Large intestine (tissue), 3 donors: Measurements from ENCODE around the gene GAREM1. TPM values are rescaled to one million over a fixed set of nuclear protein-coding genes. Genes with fewer than 3 reads are reported as not detected.

Experiments used
- DNase-seq, 2 donors: peaks; one replicate each; pipeline versions ENCODE4 v3.0.0 to v3.0.0-alpha.2; 2013
- H3K27ac ChIP-seq: one replicate; pipeline ENCODE4 v1.5.1; 2013; ENCODE audit warnings: low read length
- H3K27me3 ChIP-seq: 2 replicates; pipeline ENCODE4 v1.6.1; 2013; ENCODE audit warnings: low read length; ENCODE audit not compliant: control insufficient read depth, insufficient read depth
- H3K36me3 ChIP-seq: 2 replicates; pipeline ENCODE4 v1.6.1; 2013; ENCODE audit warnings: low read length; ENCODE audit not compliant: control insufficient read depth, insufficient read depth
- H3K4me1 ChIP-seq: one replicate; pipeline ENCODE4 v1.6.1; 2013; ENCODE audit warnings: low read length; ENCODE audit not compliant: control insufficient read depth, insufficient read depth
- H3K4me3 ChIP-seq: one replicate; pipeline ENCODE4 v1.5.1; 2013; ENCODE audit warnings: low read length
- H3K9me3 ChIP-seq: one replicate; pipeline ENCODE4 v1.6.1; 2013; ENCODE audit warnings: mild to moderate bottlenecking, low read depth, low read length, moderate library complexity; ENCODE audit not compliant: control insufficient read depth
- WGBS: methylation state at CpG from one replicate; pipeline ENCODE4 v1.1.5; 2013; ENCODE audit warnings: low lambda C conversion rate; ENCODE audit not compliant: insufficient coverage; 5-methylcytosine and 5-hydroxymethylcytosine counted together
- polyA plus RNA-seq: library from polyadenylated mRNA; unstranded; fragments of 120-200 nt; gene quantifications from one replicate; pipeline ENCODE4 v1.2.1, GENCODE V29; 2013

Gene GAREM1
- polyA plus RNA-seq, 1 donor, result 11.8 TPM

DNA sequence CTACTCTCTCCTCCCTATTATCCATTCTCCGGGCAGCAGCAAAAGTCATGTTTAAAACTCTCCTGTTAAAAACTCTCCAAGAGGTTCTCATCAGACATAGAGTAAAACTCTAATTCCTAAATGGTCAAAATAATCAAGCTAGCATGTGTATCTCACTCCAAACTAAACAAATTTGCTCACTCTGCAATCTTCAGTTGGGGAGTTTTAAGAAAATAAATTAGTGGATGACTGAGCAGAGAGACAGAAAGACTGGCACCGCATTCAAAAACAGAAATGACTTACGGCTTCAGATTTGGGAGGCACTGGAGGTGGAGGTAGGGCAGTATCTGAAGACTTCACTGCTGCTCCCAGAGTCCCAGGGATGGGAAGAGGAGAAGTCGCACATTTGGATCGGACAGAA, 183.9 kb downstream of the GAREM1 start:
- no peaks in the 10 kb centered on the region for H3K27me3 ChIP-seq
- peaks cover 19% of the 10 kb centered on the region for H3K36me3 ChIP-seq
- no peak overlapping the region for H3K27ac ChIP-seq
- H3K4me1 ChIP-seq, result no peaks in the 10 kb centered on the region
- H3K4me3 ChIP-seq, result no peak overlapping the region
- no peak for DNase-seq
- 100% methylated on average over 2 of the region's 5 CpGs for WGBS
- no peaks in the 10 kb centered on the region for H3K9me3 ChIP-seq

- no peaks in the 10 kb centered on the region for H3K27me3 ChIP-seq
- 100% methylated on average over 1 of the region's 1 CpG for WGBS
- no peak overlapping the region for H3K27ac ChIP-seq
- no peaks in the 10 kb centered on the region for H3K9me3 ChIP-seq
- H3K36me3 ChIP-seq, result peaks cover 19% of the 10 kb centered on the region
- no peak for DNase-seq
- H3K4me3 ChIP-seq, result no peak overlapping the region
- H3K4me1 ChIP-seq, result peaks cover 3% of the 10 kb centered on the region
Measured at GRCh38 chr18:32284284-32284683, 186.4 kb downstream of the GAREM1 start.

DNA sequence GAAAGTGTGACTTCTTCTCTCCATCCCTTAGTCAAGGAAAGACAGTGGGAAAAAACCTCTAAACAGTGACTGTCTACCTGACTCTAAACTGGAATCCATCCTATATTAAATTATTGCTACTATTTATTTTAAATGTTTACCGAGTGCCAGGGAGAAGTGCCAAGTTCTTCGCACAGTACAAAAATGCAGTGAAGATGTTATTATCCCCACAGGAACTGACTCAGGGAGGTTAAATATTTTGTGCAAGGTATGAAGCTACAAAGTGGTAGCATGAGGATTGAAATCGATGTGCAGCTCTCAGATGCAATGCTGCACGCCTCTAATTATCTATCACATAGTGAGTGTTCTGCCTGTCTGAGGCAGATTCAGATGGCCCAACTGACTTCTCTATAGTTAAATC, 189.8 kb downstream of the GAREM1 start:
- no peaks in the 10 kb centered on the region for H3K27me3 ChIP-seq
- H3K4me3 ChIP-seq, result no peak overlapping the region
- H3K9me3 ChIP-seq, result no peaks in the 10 kb centered on the region
- no peak overlapping the region for H3K27ac ChIP-seq
- H3K36me3 ChIP-seq, result peaks cover 4% of the 10 kb centered on the region
- WGBS, result no CpG with 5 or more reads among the region's 4 CpGs
- H3K4me1 ChIP-seq, result peaks cover 34% of the 10 kb centered on the region
- DNase-seq, result no peak

DNA sequence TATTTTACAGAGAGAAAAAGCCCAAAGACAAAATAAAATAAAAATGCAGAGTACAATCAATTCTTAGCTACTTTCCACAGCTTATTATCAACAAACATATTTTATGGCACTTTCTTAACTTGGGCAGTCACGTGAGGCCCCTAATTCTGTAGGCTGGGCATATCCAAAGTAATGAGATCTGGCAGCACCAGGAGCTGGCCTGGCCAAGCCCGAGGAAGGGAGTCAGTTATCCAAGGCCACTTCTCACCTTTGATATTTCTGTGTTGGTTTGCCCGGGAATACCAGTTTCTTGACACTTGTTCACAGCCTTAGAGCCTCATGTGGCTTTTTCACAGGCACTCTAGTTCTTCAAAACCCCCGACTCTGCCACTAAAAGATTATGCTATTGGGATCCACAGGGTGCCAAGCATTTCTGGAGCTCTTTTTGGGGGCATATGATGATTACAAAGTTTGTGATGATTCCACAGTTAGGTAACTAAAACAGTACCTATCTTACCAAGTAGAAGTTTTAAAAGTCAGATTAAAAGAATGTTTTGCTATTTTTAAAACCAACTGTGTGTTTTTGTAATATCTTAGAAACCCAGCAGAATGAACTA, 190.4 kb downstream of the GAREM1 start:
- Histone ChIP-seq H3K4me3 (no peak overlapping the region), H3K4me1 (peaks cover 36% of the 10 kb centered on the region), H3K27ac (no peak overlapping the region), H3K9me3 (no peaks in the 10 kb centered on the region), H3K27me3 (no peaks in the 10 kb centered on the region), H3K36me3 (peaks cover 2% of the 10 kb centered on the region)
- no CpG with 5 or more reads among the region's 4 CpGs for WGBS
- peak in 1 of 2 donors; percentile 31 for DNase-seq

GRCh38 chr18:32278177-32278799, 192.4 kb downstream of the GAREM1 start:
- peak; percentile 49 to 88 for DNase-seq
- Histone ChIP-seq H3K36me3 (no peaks in the 10 kb centered on the region), H3K27ac (peak overlapping the region; percentile 79), H3K4me1 (peaks cover 36% of the 10 kb centered on the region), H3K27me3 (no peaks in the 10 kb centered on the region), H3K4me3 (no peak overlapping the region), H3K9me3 (no peaks in the 10 kb centered on the region)
- 35% methylated on average over 3 of the region's 4 CpGs for WGBS

DNA sequence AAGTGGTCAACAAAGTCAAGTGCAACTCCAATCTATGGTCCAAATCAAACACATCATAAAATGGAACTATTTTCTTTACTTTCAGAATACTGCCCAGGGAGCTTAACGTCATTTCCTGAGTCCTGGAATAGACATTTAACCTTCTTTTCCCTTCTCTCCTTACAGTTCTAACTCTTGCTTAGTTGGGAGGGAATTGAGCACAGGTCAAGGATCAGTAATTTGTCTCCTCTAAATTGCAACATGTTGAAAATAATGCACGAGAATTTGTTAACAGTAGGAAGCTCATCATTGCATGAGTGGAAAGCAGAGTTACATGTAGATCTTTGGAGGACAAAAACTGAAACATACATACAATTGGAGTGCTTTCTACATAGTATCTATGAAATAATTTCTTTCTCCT, 193.1 kb downstream of the GAREM1 start:
- DNase-seq, result peak in 1 of 2 donors; percentile 52
- Histone ChIP-seq H3K4me1 (peaks cover 36% of the 10 kb centered on the region), H3K27me3 (no peaks in the 10 kb centered on the region), H3K9me3 (no peaks in the 10 kb centered on the region), H3K4me3 (no peak overlapping the region), H3K27ac (peak overlapping the region; percentile 79), H3K36me3 (no peaks in the 10 kb centered on the region)
- 0% methylated on average over 1 of the region's 2 CpGs for WGBS

GRCh38 chr18:32276906-32277305, 193.8 kb downstream of the GAREM1 start:
- Histone ChIP-seq H3K36me3 (no peaks in the 10 kb centered on the region), H3K4me3 (no peak overlapping the region), H3K9me3 (no peaks in the 10 kb centered on the region), H3K27me3 (no peaks in the 10 kb centered on the region), H3K27ac (peak overlapping the region; percentile 79), H3K4me1 (peaks cover 37% of the 10 kb centered on the region)
- no peak for DNase-seq
- WGBS, result 100% methylated on average over 1 of the region's 4 CpGs

GRCh38 chr18:32276256-32276655, 194.4 kb downstream of the GAREM1 start:
- Histone ChIP-seq H3K9me3 (no peaks in the 10 kb centered on the region), H3K4me1 (peaks cover 39% of the 10 kb centered on the region), H3K4me3 (no peak overlapping the region), H3K27me3 (no peaks in the 10 kb centered on the region), H3K36me3 (no peaks in the 10 kb centered on the region), H3K27ac (peak overlapping the region; percentile 79)
- WGBS, result no CpG with 5 or more reads among the region's 2 CpGs
- DNase-seq, result peak in 1 of 2 donors; percentile 48

GRCh38 chr18:32275221-32275620, 195.5 kb downstream of the GAREM1 start:
- H3K36me3 ChIP-seq, result peaks cover under 1% of the 10 kb centered on the region
- H3K9me3 ChIP-seq, result no peaks in the 10 kb centered on the region
- H3K27ac ChIP-seq, result peak overlapping the region; percentile 41
- peaks cover 38% of the 10 kb centered on the region for H3K4me1 ChIP-seq
- H3K4me3 ChIP-seq, result no peak overlapping the region
- H3K27me3 ChIP-seq, result no peaks in the 10 kb centered on the region
- peak in 1 of 2 donors; percentile 67 for DNase-seq
- WGBS, result no CpG with 5 or more reads among the region's 8 CpGs

- Histone ChIP-seq H3K36me3 (peaks cover 4% of the 10 kb centered on the region), H3K4me1 (peaks cover 36% of the 10 kb centered on the region), H3K27ac (no peak overlapping the region), H3K4me3 (no peak overlapping the region), H3K27me3 (no peaks in the 10 kb centered on the region), H3K9me3 (no peaks in the 10 kb centered on the region)
- DNase-seq, result no peak
- no CpG with 5 or more reads among the region's 7 CpGs for WGBS
Measured at GRCh38 chr18:32274307-32274706, 196.4 kb downstream of the GAREM1 start.
